Epithelial cell of esophagus (primary cell): Measurements from ENCODE around the gene KCNT2.

Experiments
- DNase-seq: peaks from one replicate; pipeline ENCODE4 v3.0.0; 2010; ENCODE audit warnings: low read depth
- H3K4me3 ChIP-seq: 2 replicates; pipeline ENCODE4 v1.5.1; 2011; ENCODE audit warnings: mild to moderate bottlenecking, low read length, control low read depth
- TF ChIP-seq, protein P1 (sequence below): IDR thresholded peaks from 2 replicates; pipeline ENCODE4 v1.5.1; 2011; ENCODE audit warnings: low read depth, mild to moderate bottlenecking, low read length, control low read depth, inconsistent platforms; ENCODE audit not compliant: insufficient read depth; ENCODE audit errors: missing control alignments

KCNT2 gene

DNA sequence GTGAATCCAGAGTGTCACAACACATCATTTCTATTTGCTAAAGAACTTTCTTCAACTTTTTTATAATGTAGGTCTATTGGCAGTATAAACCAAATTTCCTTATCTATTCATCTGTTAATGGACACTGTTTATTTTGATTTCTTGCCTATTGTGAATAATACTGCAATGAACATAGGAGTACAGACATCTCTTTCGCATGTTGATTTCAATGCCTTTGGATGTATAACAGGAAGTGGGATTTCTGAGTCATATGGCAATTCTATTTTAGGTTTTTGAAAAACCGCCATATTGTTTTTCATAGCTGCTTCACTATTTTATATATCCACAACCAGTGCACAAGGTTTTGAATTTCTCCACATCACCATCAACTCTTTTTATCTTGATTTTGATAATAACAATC, 198.7 kb downstream of the KCNT2 start:
- H3K4me3 ChIP-seq, result no peak overlapping the region
- DNase-seq, result no peak
- TF ChIP-seq, protein P1, sequence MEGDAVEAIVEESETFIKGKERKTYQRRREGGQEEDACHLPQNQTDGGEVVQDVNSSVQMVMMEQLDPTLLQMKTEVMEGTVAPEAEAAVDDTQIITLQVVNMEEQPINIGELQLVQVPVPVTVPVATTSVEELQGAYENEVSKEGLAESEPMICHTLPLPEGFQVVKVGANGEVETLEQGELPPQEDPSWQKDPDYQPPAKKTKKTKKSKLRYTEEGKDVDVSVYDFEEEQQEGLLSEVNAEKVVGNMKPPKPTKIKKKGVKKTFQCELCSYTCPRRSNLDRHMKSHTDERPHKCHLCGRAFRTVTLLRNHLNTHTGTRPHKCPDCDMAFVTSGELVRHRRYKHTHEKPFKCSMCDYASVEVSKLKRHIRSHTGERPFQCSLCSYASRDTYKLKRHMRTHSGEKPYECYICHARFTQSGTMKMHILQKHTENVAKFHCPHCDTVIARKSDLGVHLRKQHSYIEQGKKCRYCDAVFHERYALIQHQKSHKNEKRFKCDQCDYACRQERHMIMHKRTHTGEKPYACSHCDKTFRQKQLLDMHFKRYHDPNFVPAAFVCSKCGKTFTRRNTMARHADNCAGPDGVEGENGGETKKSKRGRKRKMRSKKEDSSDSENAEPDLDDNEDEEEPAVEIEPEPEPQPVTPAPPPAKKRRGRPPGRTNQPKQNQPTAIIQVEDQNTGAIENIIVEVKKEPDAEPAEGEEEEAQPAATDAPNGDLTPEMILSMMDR, result no peak

- TF ChIP-seq, protein P1, result no peak
- no peak overlapping the region for H3K4me3 ChIP-seq
- no peak for DNase-seq
Observed at GRCh38 chr1:196407358-196408051, 200.7 kb downstream of the KCNT2 start.

DNA sequence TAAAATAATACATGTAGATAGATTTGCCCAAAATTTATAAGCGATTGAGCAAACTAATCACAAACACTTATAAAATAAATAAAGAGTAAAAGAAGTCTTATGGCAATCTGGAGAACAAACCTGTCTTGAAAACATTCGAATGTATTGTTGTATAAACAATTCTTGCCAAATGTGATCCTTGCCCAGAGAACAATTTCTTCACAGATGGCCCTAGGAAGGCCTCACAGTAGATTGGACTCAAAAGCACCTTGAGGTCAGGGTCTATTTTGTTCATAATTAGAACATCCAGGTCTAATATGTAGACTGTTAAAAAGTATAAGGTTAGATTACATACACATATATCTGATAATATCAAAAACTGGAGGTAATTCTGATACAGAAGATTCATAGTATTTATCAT, 202.4 kb downstream of the KCNT2 start:
- no peak for DNase-seq
- TF ChIP-seq, protein P1, result no peak
- H3K4me3 ChIP-seq, result no peak overlapping the region

GRCh38 chr1:196403803-196404690, 204.2 kb downstream of the KCNT2 start:
- TF ChIP-seq, protein P1, result no peak
- H3K4me3 ChIP-seq, result no peak overlapping the region
- no peak for DNase-seq

- H3K4me3 ChIP-seq, result no peak overlapping the region
- DNase-seq, result no peak
- TF ChIP-seq, protein P1, result no peak
Observed at GRCh38 chr1:196401891-196402290, 206.3 kb downstream of the KCNT2 start.

GRCh38 chr1:196401452-196401833, 206.8 kb downstream of the KCNT2 start:
- TF ChIP-seq, protein P1, result no peak
- DNase-seq, result no peak
- no peak overlapping the region for H3K4me3 ChIP-seq
